Cardiac septum (tissue), 1 donor: ENCODE measurements around the gene NR4A2. TPM values are rescaled to one million over a fixed set of nuclear protein-coding genes. Genes with fewer than 3 reads are reported as not detected.

Experiments used
- DNase-seq: peaks from one replicate; pipeline ENCODE4 v3.0.0-alpha.2; 2020; ENCODE audit warnings: low spot score
- intact Hi-C: fragments of 100-400 bp; cut with DNase I; formaldehyde crosslinking; loops from one replicate; pipeline ENCODE4 v1.14.0; 2022
- total RNA-seq: library from RNA; stranded (reverse); fragmentation: NEBNext Ultra II Directional; extraction: Animal tissue kit (Norgen Biotek cat#: 25700); gene quantifications from one replicate; pipeline ENCODE4 v1.2.1, GENCODE V29; 2021
- donor health status: DM: no; HTN: no; CAD: no.

The NR4A2 gene
- total RNA-seq, 1 donor from 2014 or later: 1.1 TPM

- peak; percentile 94 for DNase-seq
- intact Hi-C loops: loop anchor here (1.0 to 2.0 kb wide), 3 partner anchors 7 to 95 kb away; partner anchors contain the start of gene GPD2
Observed at GRCh38 chr2:156341452-156342253, 9.1 kb upstream of the NR4A2 start.

GRCh38 chr2:156340804-156341451, 8.4 kb upstream of the NR4A2 start:
- intact Hi-C loops: no loop called here
- DNase-seq: no peak

GRCh38 chr2:156340377-156340776, 7.9 kb upstream of the NR4A2 start:
- intact Hi-C loops: no loop called here
- no peak for DNase-seq

- intact Hi-C loops: loop anchor here (10.0 kb wide), 3 partner anchors 125 to 845 kb away; no protein-coding TSS in a partner anchor
Observed at GRCh38 chr2:156339865-156340264, 7.3 kb upstream of the NR4A2 start.

GRCh38 chr2:156339110-156339847, 6.8 kb upstream of the NR4A2 start:
- intact Hi-C loops: loop anchor here (10.0 kb wide), 3 partner anchors 126 to 846 kb away; no protein-coding TSS in a partner anchor
- DNase-seq: no peak

More at GRCh38 chr2:156339865-156340264, 7.3 kb upstream of the NR4A2 start:
- no peak for DNase-seq

- intact Hi-C loops: loop anchor here (10.0 kb wide), 3 partner anchors 126 to 846 kb away; no protein-coding TSS in a partner anchor
- no peak for DNase-seq
Observed at GRCh38 chr2:156338578-156338977, 6.1 kb upstream of the NR4A2 start.

GRCh38 chr2:156334496-156335478, 2.3 kb upstream of the NR4A2 start:
- DNase-seq: peak; percentile 96
- intact Hi-C loops: loop anchor here (1.0 to 10.0 kb wide), 6 partner anchors 8 to 850 kb away; partner anchors contain the start of gene GPD2

GRCh38 chr2:156333951-156334495, 1.5 kb upstream of the NR4A2 start:
- intact Hi-C loops: loop anchor here (1.0 to 10.0 kb wide), 7 partner anchors 8 to 851 kb away; partner anchors contain the start of gene GPD2
- peak; percentile 92 for DNase-seq

- no peak for DNase-seq
- intact Hi-C loops: loop anchor here (2.0 to 10.0 kb wide), 4 partner anchors 131 to 851 kb away; no protein-coding TSS in a partner anchor
Observed at GRCh38 chr2:156333274-156333950, 891 bp upstream of the NR4A2 start.

- no peak for DNase-seq
- intact Hi-C loops: loop anchor here (2.0 to 10.0 kb wide), 4 partner anchors 133 to 853 kb away; no protein-coding TSS in a partner anchor
Observed at GRCh38 chr2:156332284-156332533, 312 bp downstream of the NR4A2 start.

- DNase-seq: peak; percentile 81
- intact Hi-C loops: loop anchor here (2.0 to 10.0 kb wide), 4 partner anchors 133 to 853 kb away; no protein-coding TSS in a partner anchor
Observed at GRCh38 chr2:156331572-156332283, 793 bp downstream of the NR4A2 start.

- no peak for DNase-seq
- intact Hi-C loops: loop anchor here (10.0 kb wide), 3 partner anchors 135 to 855 kb away; no protein-coding TSS in a partner anchor
Observed at GRCh38 chr2:156329927-156330726, 2.4 kb downstream of the NR4A2 start.

GRCh38 chr2:156329031-156329926, 3.2 kb downstream of the NR4A2 start:
- DNase-seq: no peak
- intact Hi-C loops: no loop called here

GRCh38 chr2:156327835-156328695, 4.5 kb downstream of the NR4A2 start:
- intact Hi-C loops: no loop called here
- DNase-seq: no peak
